Bronchial epithelial cell (primary cell): ENCODE measurements around the gene ZNF618. TPM values are rescaled to one million over a fixed set of nuclear protein-coding genes. Genes with fewer than 3 reads are reported as not detected.

Experiments
- DNase-seq: peaks from one replicate; pipeline ENCODE4 v3.0.0-alpha.2; 2010; ENCODE audit warnings: low read depth
- FAIRE-seq: peaks from 2 replicates; lab custom pipeline; 2011; peaks lifted over from hg19 to GRCh38; lab: Jason Lieb, UNC
- H3K27me3 ChIP-seq: 2 replicates; pipeline ENCODE4 v1.5.1; 2011; ENCODE audit warnings: low read length; ENCODE audit not compliant: control insufficient read depth, insufficient read depth
- H3K36me3 ChIP-seq: 2 replicates; pipeline ENCODE4 v1.5.1; 2011; ENCODE audit warnings: low read length; ENCODE audit not compliant: control insufficient read depth, insufficient read depth
- H3K4me3 ChIP-seq: 2 replicates; pipeline ENCODE4 v1.5.1; 2011; ENCODE audit warnings: mild to moderate bottlenecking, low read depth, low read length, control low read depth
- CTCF ChIP-seq: IDR thresholded peaks from 2 replicates; pipeline ENCODE4 v1.5.1; 2011; ENCODE audit warnings: mild to moderate bottlenecking, moderate library complexity, low read length, control low read depth, inconsistent platforms; ENCODE audit not compliant: insufficient read depth, severe bottlenecking
- total RNA-seq: library from RNA; depleted of rRNA; stranded (reverse); fragments of >200 nt; gene quantifications from 2 replicates; pipeline ENCODE4 v1.2.1, GENCODE V29; 2014

ZNF618 gene
- total RNA-seq, 1 donor from 2014 or later = 1.6 TPM

- FAIRE-seq = no peak
- TF ChIP-seq CTCF = no peak
These were observed 88.5 kb downstream of the ZNF618 start for GRCh38 chr9:113964495-113965170.

GRCh38 chr9:113966394-113966793, 90.3 kb downstream of the ZNF618 start:
- no peaks in the 10 kb centered on the region for H3K27me3 ChIP-seq
- DNase-seq (no peak), FAIRE-seq (no peak)
- peaks cover 1% of the 10 kb centered on the region for H3K36me3 ChIP-seq
- H3K4me3 ChIP-seq = no peak overlapping the region
- no peak for TF ChIP-seq CTCF

More at GRCh38 chr9:113964495-113965170, 88.5 kb downstream of the ZNF618 start:
- Histone ChIP-seq H3K27me3 (no peaks in the 10 kb centered on the region), H3K4me3 (no peak overlapping the region), H3K36me3 (peaks cover 1% of the 10 kb centered on the region)
- no peak for DNase-seq

- Histone ChIP-seq H3K36me3 (peaks cover 1% of the 10 kb centered on the region), H3K27me3 (no peaks in the 10 kb centered on the region), H3K4me3 (no peak overlapping the region)
- DNase-seq = no peak
- no peak for FAIRE-seq
- no peak for TF ChIP-seq CTCF
These were observed 91.3 kb downstream of the ZNF618 start for GRCh38 chr9:113967380-113967779.

- TF ChIP-seq CTCF = no peak
- FAIRE-seq = no peak
- peaks cover 1% of the 10 kb centered on the region for H3K36me3 ChIP-seq
- DNase-seq = no peak
- no peak overlapping the region for H3K4me3 ChIP-seq
- no peaks in the 10 kb centered on the region for H3K27me3 ChIP-seq
These were observed 93.2 kb downstream of the ZNF618 start for GRCh38 chr9:113969343-113969742.

GRCh38 chr9:113973226-113973625, 97.1 kb downstream of the ZNF618 start:
- no peak for DNase-seq
- no peak for FAIRE-seq
- Histone ChIP-seq H3K4me3 (no peak overlapping the region), H3K27me3 (no peaks in the 10 kb centered on the region), H3K36me3 (peaks cover 1% of the 10 kb centered on the region)
- TF ChIP-seq CTCF = no peak

- DNase-seq = peak; percentile 13
- peaks cover 1% of the 10 kb centered on the region for H3K36me3 ChIP-seq
- no peak for TF ChIP-seq CTCF
- no peaks in the 10 kb centered on the region for H3K27me3 ChIP-seq
- H3K4me3 ChIP-seq = no peak overlapping the region
- no peak for FAIRE-seq
These were observed 97.9 kb downstream of the ZNF618 start for GRCh38 chr9:113973963-113974413.
